SK-N-SH (cell line): ENCODE measurements around the gene OR1I1.
"Not testable (repeated sequence)": the region's sequence is repeated elsewhere in the genome, so short reads cannot be mapped to it uniquely, and the experiment has no call there.

ENCODE experiments used
- CTCF ChIP-seq: fragments of 200-600 bp; sonication (generic); IDR thresholded peaks from 2 replicates; pipeline ENCODE4 v1.6.1; 2017; ENCODE audit warnings: antibody characterized with exemption, mild to moderate bottlenecking, moderate library complexity
- EP300 ChIP-seq, 2 experiments: IDR thresholded peaks; 2 replicates each; pipeline versions ENCODE4 v1.4.0 to v1.6.1; 2012; ENCODE audit warnings: borderline replicate concordance in 1 of 2, low read depth in 1 of 2, low read length in 1 of 2
- MAX ChIP-seq: IDR thresholded peaks from 2 replicates; pipeline ENCODE4 v1.4.0; 2012; ENCODE audit warnings: low read depth
- PBX3 ChIP-seq: IDR thresholded peaks from 2 replicates; pipeline ENCODE4; 2012
- RFX5 ChIP-seq: IDR thresholded peaks from 2 replicates; pipeline ENCODE4 v1.6.1; 2012; ENCODE audit warnings: mild to moderate bottlenecking, improper control_type of control experiment, low read length
- SIN3A ChIP-seq: IDR thresholded peaks from 2 replicates; pipeline ENCODE4 v1.6.1; 2012; ENCODE audit warnings: low read depth, mild to moderate bottlenecking, low read length, moderate library complexity, borderline replicate concordance
- USF2 ChIP-seq: fragments of 150-350 bp; IDR thresholded peaks from 2 replicates; pipeline ENCODE4 v1.6.1; 2017; ENCODE audit warnings: antibody characterized with exemption, low read length, low read depth, borderline replicate concordance

- TF ChIP-seq CTCF; USF2; PBX3; EP300 (IDR thresholded peaks at IDR 0.05; ENCODE audit: borderline replicate concordance in 1 of 2, low read depth in 1 of 2, low read length in 1 of 2); SIN3A; RFX5; MAX: not testable (repeated sequence)
Observed at GRCh38 chr19:15070386-15070785, 11.6 kb upstream of the OR1I1 start.
